ENCODE results near the gene RREB1.

Gene RREB1

GRCh38 chr6:7195339-7196018 lies 87.7 kb downstream of the RREB1 start:
- Histone ChIP-seq H3K4me1 (no peaks in the 10 kb centered on the region), H3K9ac (no peak overlapping the region), H3K4me3 (ENCODE audit: low read depth, low read length) (no peak overlapping the region), H3K4me2 (ENCODE audit: low read length) (no peak overlapping the region), H2AFZ (no peak overlapping the region), H3K36me3 (ENCODE audit: control insufficient read depth, insufficient read depth, low read length) (no peaks in the 10 kb centered on the region), H3K9me3 (ENCODE audit: control insufficient read depth, low read length) (no peaks in the 10 kb centered on the region), H3K79me2 (no peaks in the 10 kb centered on the region), H3K27ac (no peak overlapping the region), H3K27me3 (ENCODE audit: control insufficient read depth, insufficient read depth, low read length) (no peaks in the 10 kb centered on the region)
- TF ChIP-seq CTCF (IDR thresholded peaks at IDR 0.05), result no peak

GRCh38 chr6:7196019-7196402 lies 88.2 kb downstream of the RREB1 start:
- no peak overlapping the region for H3K27ac ChIP-seq
- TF ChIP-seq CTCF (IDR thresholded peaks at IDR 0.05), result no peak

GRCh38 chr6:7196685-7197283 lies 89.0 kb downstream of the RREB1 start:
- H3K4me1 ChIP-seq, result no peaks in the 10 kb centered on the region
- no peak overlapping the region for H3K27ac ChIP-seq

More at GRCh38 chr6:7196019-7196402, 88.2 kb downstream of the RREB1 start:
- Histone ChIP-seq H2AFZ (no peak overlapping the region), H3K36me3 (ENCODE audit: control insufficient read depth, insufficient read depth, low read length) (no peaks in the 10 kb centered on the region), H3K27me3 (ENCODE audit: control insufficient read depth, insufficient read depth, low read length) (no peaks in the 10 kb centered on the region), H3K4me1 (no peaks in the 10 kb centered on the region), H3K9me3 (ENCODE audit: control insufficient read depth, low read length) (no peaks in the 10 kb centered on the region), H3K4me3 (ENCODE audit: low read depth, low read length) (no peak overlapping the region), H3K79me2 (no peaks in the 10 kb centered on the region), H3K4me2 (ENCODE audit: low read length) (no peak overlapping the region), H3K9ac (no peak overlapping the region)

GRCh38 chr6:7197747-7198146 lies 90.0 kb downstream of the RREB1 start:
- Histone ChIP-seq H3K4me2 (ENCODE audit: low read length) (no peak overlapping the region), H3K9me3 (ENCODE audit: control insufficient read depth, low read length) (no peaks in the 10 kb centered on the region), H3K9ac (no peak overlapping the region), H3K27me3 (ENCODE audit: control insufficient read depth, insufficient read depth, low read length) (no peaks in the 10 kb centered on the region), H3K27ac (no peak overlapping the region), H3K79me2 (no peaks in the 10 kb centered on the region), H3K4me3 (ENCODE audit: low read depth, low read length) (no peak overlapping the region), H3K36me3 (ENCODE audit: control insufficient read depth, insufficient read depth, low read length) (no peaks in the 10 kb centered on the region), H2AFZ (no peak overlapping the region), H3K4me1 (no peaks in the 10 kb centered on the region)
- no peak for TF ChIP-seq CTCF (IDR thresholded peaks at IDR 0.05)

More at GRCh38 chr6:7196685-7197283, 89.0 kb downstream of the RREB1 start:
- no peak overlapping the region for H3K9ac ChIP-seq
- no peaks in the 10 kb centered on the region for H3K27me3 ChIP-seq (ENCODE audit: control insufficient read depth, insufficient read depth, low read length)
- TF ChIP-seq CTCF (IDR thresholded peaks at IDR 0.05), result no peak
- H3K9me3 ChIP-seq (ENCODE audit: control insufficient read depth, low read length), result no peaks in the 10 kb centered on the region
- H3K79me2 ChIP-seq, result no peaks in the 10 kb centered on the region
- no peak overlapping the region for H3K4me2 ChIP-seq (ENCODE audit: low read length)
- no peak overlapping the region for H3K4me3 ChIP-seq (ENCODE audit: low read depth, low read length)
- no peak overlapping the region for H2AFZ ChIP-seq
- no peaks in the 10 kb centered on the region for H3K36me3 ChIP-seq (ENCODE audit: control insufficient read depth, insufficient read depth, low read length)

Measured in parathyroid adenoma (tissue), 2 donors.